ENCODE results near the gene NFATC1.

GRCh38 chr18:79510731-79511241, 115.1 kb downstream of the NFATC1 start:
- no peak for TF ChIP-seq POLR2A (IDR thresholded peaks at IDR 0.05)
- no peak for TF ChIP-seq CTCF (IDR thresholded peaks at IDR 0.05)

Measured in thyroid gland (tissue), 4 donors.